ENCODE results near the gene FAM110C. TPM values are rescaled to one million over a fixed set of nuclear protein-coding genes. Genes with fewer than 3 reads are reported as not detected.

The FAM110C gene
- total RNA-seq, 1 experiment from 2014 or later: not detected

- Histone ChIP-seq H3K27ac (no peak overlapping the region), H3K9me3 (replicated peaks) (no peaks in the 10 kb centered on the region), H3K4me3 (no peak overlapping the region), H3K36me3 (no peaks in the 10 kb centered on the region), H3K27me3 (no peaks in the 10 kb centered on the region), H3K4me1 (no peaks in the 10 kb centered on the region)
- no peak for DNase-seq
These were observed 5.3 kb upstream of the FAM110C start for GRCh38 chr2:51613-52012.

GRCh38 chr2:47737-48136 lies 1.4 kb upstream of the FAM110C start:
- H3K27me3 ChIP-seq: no peaks in the 10 kb centered on the region
- no peaks in the 10 kb centered on the region for H3K36me3 ChIP-seq
- no peak for DNase-seq
- H3K4me1 ChIP-seq: no peaks in the 10 kb centered on the region
- no peak overlapping the region for H3K27ac ChIP-seq
- H3K9me3 ChIP-seq (replicated peaks): no peaks in the 10 kb centered on the region
- H3K4me3 ChIP-seq: no peak overlapping the region

GRCh38 chr2:47346-47725 lies 1.0 kb upstream of the FAM110C start:
- H3K9me3 ChIP-seq (replicated peaks): no peaks in the 10 kb centered on the region
- no peak overlapping the region for H3K4me3 ChIP-seq
- no peaks in the 10 kb centered on the region for H3K4me1 ChIP-seq
- no peaks in the 10 kb centered on the region for H3K27me3 ChIP-seq
- H3K36me3 ChIP-seq: no peaks in the 10 kb centered on the region
- H3K27ac ChIP-seq: no peak overlapping the region
- no peak for DNase-seq

DNA sequence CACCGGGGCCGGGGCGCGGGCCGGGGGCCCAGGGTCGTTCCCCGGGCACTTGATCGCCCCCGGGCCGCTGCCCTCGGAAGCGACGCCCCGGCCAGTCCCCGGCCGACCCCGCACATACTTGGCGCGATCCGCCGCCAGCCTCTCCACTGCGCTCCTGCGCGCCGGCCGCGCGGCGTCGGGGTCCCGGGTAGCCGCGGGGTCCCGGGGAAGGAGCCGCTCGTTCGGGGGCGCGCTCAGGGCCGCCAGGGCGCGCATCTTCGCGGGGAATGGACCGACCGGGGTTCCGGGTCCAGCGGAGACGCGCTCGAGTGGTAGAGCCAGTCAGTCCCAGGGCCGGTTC lies 204 bp downstream of the FAM110C start:
- no peaks in the 10 kb centered on the region for H3K4me1 ChIP-seq
- no peak for DNase-seq
- no peaks in the 10 kb centered on the region for H3K9me3 ChIP-seq (replicated peaks)
- H3K27me3 ChIP-seq: no peaks in the 10 kb centered on the region
- H3K36me3 ChIP-seq: no peaks in the 10 kb centered on the region
- H3K27ac ChIP-seq: no peak overlapping the region
- no peak overlapping the region for H3K4me3 ChIP-seq

DNA sequence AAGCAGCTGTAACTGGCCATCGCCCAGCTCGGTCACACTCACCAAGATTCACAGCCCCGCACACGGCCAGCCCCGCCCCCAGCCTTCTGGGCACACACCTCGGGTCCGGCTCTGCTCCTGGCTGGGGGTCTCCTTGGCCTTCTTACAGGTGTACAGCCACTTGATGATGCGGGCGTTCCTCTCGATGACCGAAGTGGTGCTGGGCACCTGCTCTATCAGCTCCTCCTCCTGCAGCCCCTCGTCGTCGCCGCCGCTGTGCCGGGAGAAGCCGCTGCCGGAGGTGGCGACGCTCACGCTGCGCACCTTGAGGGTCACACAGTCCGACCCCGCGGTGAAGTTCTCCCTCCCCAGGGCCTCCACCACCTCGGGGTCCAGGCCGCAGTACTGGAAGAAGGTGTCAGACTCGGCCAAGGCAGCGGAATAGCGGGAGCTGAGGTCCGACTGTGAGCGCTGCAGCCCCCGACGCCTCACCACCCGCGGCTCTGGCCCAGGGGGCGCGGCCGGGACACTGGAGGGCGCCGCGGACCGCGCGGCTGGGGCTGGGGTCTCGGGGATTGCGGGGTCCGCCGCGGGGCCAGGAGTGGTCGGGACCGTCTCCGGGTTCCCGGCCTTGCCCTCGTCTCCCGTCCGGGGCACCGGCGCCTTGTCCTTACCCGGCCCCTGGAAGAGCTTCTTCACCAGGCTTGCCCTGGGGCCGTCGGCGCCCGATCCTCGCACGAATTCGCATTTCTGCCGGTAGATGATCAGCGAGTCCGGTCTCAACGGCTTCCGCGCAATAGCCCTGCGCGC lies 769 bp downstream of the FAM110C start:
- no peaks in the 10 kb centered on the region for H3K27me3 ChIP-seq
- H3K27ac ChIP-seq: no peak overlapping the region
- no peak for DNase-seq
- no peaks in the 10 kb centered on the region for H3K9me3 ChIP-seq (replicated peaks)
- no peaks in the 10 kb centered on the region for H3K36me3 ChIP-seq
- no peak overlapping the region for H3K4me3 ChIP-seq
- H3K4me1 ChIP-seq: no peaks in the 10 kb centered on the region

DNA sequence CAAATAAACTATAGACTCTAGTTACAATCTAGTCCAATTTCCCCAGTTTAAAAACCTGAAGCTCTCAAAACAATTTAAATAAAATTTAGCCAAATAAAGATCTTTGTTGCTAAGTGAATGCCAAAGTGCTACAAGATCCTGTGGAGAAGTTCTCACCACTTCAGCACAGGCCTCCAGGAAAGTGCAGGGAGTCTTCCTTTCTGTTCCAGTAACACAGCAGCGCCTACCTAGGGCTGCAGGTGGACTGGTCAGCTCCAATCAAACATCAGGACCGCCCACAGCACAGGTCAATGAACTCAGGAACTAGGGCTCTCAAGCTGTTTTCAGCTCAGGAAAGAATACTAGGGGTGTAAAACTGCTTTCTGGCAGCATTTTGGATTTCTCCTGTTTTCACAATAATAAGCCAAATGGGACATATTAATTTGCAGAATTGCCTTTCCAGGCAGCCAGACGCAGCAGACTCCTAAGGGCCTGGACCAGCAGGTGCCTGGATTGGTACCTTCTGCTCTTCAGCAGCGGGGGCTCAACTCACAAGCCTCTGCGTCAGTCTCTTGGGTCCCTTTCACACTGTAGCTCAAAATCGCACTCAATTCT lies 1.5 kb downstream of the FAM110C start:
- Histone ChIP-seq H3K4me1 (no peaks in the 10 kb centered on the region), H3K27me3 (no peaks in the 10 kb centered on the region)

GRCh38 chr2:42788-43187 lies 3.5 kb downstream of the FAM110C start:
- DNase-seq: no peak
- Histone ChIP-seq H3K4me1 (no peaks in the 10 kb centered on the region), H3K27me3 (no peaks in the 10 kb centered on the region), H3K36me3 (no peaks in the 10 kb centered on the region), H3K27ac (no peak overlapping the region), H3K4me3 (no peak overlapping the region), H3K9me3 (replicated peaks) (no peaks in the 10 kb centered on the region)

More for the DNA sequence above, 1.5 kb downstream of the FAM110C start:
- no peak overlapping the region for H3K4me3 ChIP-seq
- H3K27ac ChIP-seq: no peak overlapping the region
- no peaks in the 10 kb centered on the region for H3K36me3 ChIP-seq
- H3K9me3 ChIP-seq (replicated peaks): no peaks in the 10 kb centered on the region
- DNase-seq: no peak

- no peaks in the 10 kb centered on the region for H3K9me3 ChIP-seq (replicated peaks)
- no peaks in the 10 kb centered on the region for H3K4me1 ChIP-seq
- DNase-seq: no peak
- H3K27me3 ChIP-seq: no peaks in the 10 kb centered on the region
- no peak overlapping the region for H3K4me3 ChIP-seq
- H3K36me3 ChIP-seq: no peaks in the 10 kb centered on the region
- no peak overlapping the region for H3K27ac ChIP-seq
These were observed 5.8 kb downstream of the FAM110C start for GRCh38 chr2:40465-40864.

GRCh38 chr2:38155-38554 lies 8.2 kb downstream of the FAM110C start:
- H3K4me1 ChIP-seq: no peaks in the 10 kb centered on the region
- DNase-seq: no peak
- H3K4me3 ChIP-seq: no peak overlapping the region
- H3K36me3 ChIP-seq: no peaks in the 10 kb centered on the region
- H3K9me3 ChIP-seq (replicated peaks): no peaks in the 10 kb centered on the region
- H3K27ac ChIP-seq: no peak overlapping the region
- no peaks in the 10 kb centered on the region for H3K27me3 ChIP-seq

DNA sequence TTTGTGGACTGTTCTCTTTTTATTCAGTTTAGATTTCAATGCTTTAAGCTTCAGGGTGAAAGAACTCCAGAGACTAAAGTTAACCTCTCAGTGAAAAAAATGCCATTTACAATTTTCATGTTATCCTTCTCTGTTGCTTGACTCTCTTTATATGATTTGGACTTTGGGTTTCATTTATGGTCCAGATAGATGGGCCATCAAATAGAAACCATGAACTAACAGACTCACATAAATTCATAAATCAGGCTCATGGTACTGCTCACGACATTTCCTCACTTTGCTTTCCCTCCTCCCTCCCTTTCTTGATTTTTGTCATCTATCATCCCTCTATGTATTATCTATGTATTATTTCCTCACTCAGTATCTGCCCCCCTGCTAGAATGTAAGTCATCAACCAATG lies 10.0 kb downstream of the FAM110C start:
- Histone ChIP-seq H3K27ac (no peak overlapping the region), H3K4me1 (no peaks in the 10 kb centered on the region), H3K27me3 (no peaks in the 10 kb centered on the region), H3K36me3 (no peaks in the 10 kb centered on the region), H3K9me3 (replicated peaks) (no peaks in the 10 kb centered on the region), H3K4me3 (no peak overlapping the region)
- DNase-seq: no peak

GRCh38 chr2:35852-36251 lies 10.5 kb downstream of the FAM110C start:
- Histone ChIP-seq H3K4me3 (no peak overlapping the region), H3K36me3 (no peaks in the 10 kb centered on the region), H3K9me3 (replicated peaks) (no peaks in the 10 kb centered on the region), H3K27me3 (no peaks in the 10 kb centered on the region), H3K4me1 (no peaks in the 10 kb centered on the region), H3K27ac (no peak overlapping the region)
- no peak for DNase-seq

- no peak for DNase-seq
- H3K36me3 ChIP-seq: no peaks in the 10 kb centered on the region
- H3K4me1 ChIP-seq: no peaks in the 10 kb centered on the region
- no peaks in the 10 kb centered on the region for H3K27me3 ChIP-seq
- H3K27ac ChIP-seq: no peak overlapping the region
- no peaks in the 10 kb centered on the region for H3K9me3 ChIP-seq (replicated peaks)
- H3K4me3 ChIP-seq: no peak overlapping the region
These were observed 12.7 kb downstream of the FAM110C start for GRCh38 chr2:33620-34019.

GRCh38 chr2:32068-32467 lies 14.2 kb downstream of the FAM110C start:
- Histone ChIP-seq H3K9me3 (replicated peaks) (no peaks in the 10 kb centered on the region), H3K27me3 (no peaks in the 10 kb centered on the region), H3K4me3 (no peak overlapping the region), H3K27ac (no peak overlapping the region), H3K36me3 (no peaks in the 10 kb centered on the region), H3K4me1 (no peaks in the 10 kb centered on the region)
- DNase-seq: no peak

GRCh38 chr2:29253-29652 lies 17.1 kb downstream of the FAM110C start:
- Histone ChIP-seq H3K4me3 (no peak overlapping the region), H3K36me3 (no peaks in the 10 kb centered on the region), H3K9me3 (replicated peaks) (no peaks in the 10 kb centered on the region), H3K27ac (no peak overlapping the region), H3K27me3 (no peaks in the 10 kb centered on the region), H3K4me1 (no peaks in the 10 kb centered on the region)
- DNase-seq: no peak

GRCh38 chr2:28406-28975 lies 17.8 kb downstream of the FAM110C start:
- Histone ChIP-seq H3K9me3 (replicated peaks) (no peaks in the 10 kb centered on the region), H3K4me1 (no peaks in the 10 kb centered on the region), H3K27me3 (no peaks in the 10 kb centered on the region), H3K36me3 (no peaks in the 10 kb centered on the region), H3K27ac (no peak overlapping the region), H3K4me3 (no peak overlapping the region)
- no peak for DNase-seq

- H3K36me3 ChIP-seq: no peaks in the 10 kb centered on the region
- H3K4me1 ChIP-seq: no peaks in the 10 kb centered on the region
- no peaks in the 10 kb centered on the region for H3K27me3 ChIP-seq
- H3K27ac ChIP-seq: no peak overlapping the region
- DNase-seq: no peak
- H3K4me3 ChIP-seq: no peak overlapping the region
- no peaks in the 10 kb centered on the region for H3K9me3 ChIP-seq (replicated peaks)
These were observed 19.4 kb downstream of the FAM110C start for GRCh38 chr2:26891-27290.
